HepG2 (cell line): ENCODE data around the gene EFEMP2. TPM values are rescaled to one million over a fixed set of nuclear protein-coding genes. Genes with fewer than 3 reads are reported as not detected.

Experiments
- ATAC-seq: fragments of 200-7000 bp; cut with Tn5 transposase; 3 replicates; pipeline ENCODE4 v1.9.1; 2020; ENCODE audit warnings: mild to moderate bottlenecking, moderate library complexity
- BruUV-seq: library from RNA; stranded (reverse); fragments of 400-500 nt; replicated peaks from 2 replicates; lab custom pipeline; 2021; lab: Mats Ljungman, UMichigan
- CTCF ChIA-PET: fragments of 300-600 bp; formaldehyde crosslinking; extraction: SDS; loops from one replicate; lab custom pipeline; 2021; ENCODE audit warnings: low total read pairs, inconsistent platforms, low intra/inter-chr PET ratio; lab: Yijun Ruan, JAX
- POLR2A ChIA-PET: fragments of 350-600 bp; sonication (Branson Sonifier 250); formaldehyde crosslinking; loops from one replicate; lab custom pipeline; 2020; ENCODE audit warnings: antibody characterized with exemption, inconsistent platforms; lab: Yijun Ruan, JAX
- DNase-seq: peaks from one replicate; pipeline ENCODE4 v3.0.0-alpha.2; 2015; ENCODE audit warnings: low spot score
- FAIRE-seq: peaks from 3 replicates; lab custom pipeline; 2011; peaks lifted over from hg19 to GRCh38; lab: Jason Lieb, UNC
- H2AFZ ChIP-seq: one replicate; pipeline ENCODE4 v1.6.1; 2011; ENCODE audit warnings: low read length, inconsistent platforms
- H3K27ac ChIP-seq: fragments of 300-600 bp; 3 replicates; pipeline ENCODE4 v1.8.0; 2011; ENCODE audit warnings: mixed run types, mild to moderate bottlenecking, mixed read lengths, low read length, inconsistent platforms; ENCODE audit not compliant: insufficient read depth; ENCODE audit errors: extremely low read length
- H3K27me3 ChIP-seq, 2 experiments: fragments of 200-600 bp in 1 of 2; 2 replicates in 1 of 2; 3 replicates in 1 of 2; pipeline versions ENCODE4 v1.6.0 to v1.8.0; 2011; ENCODE audit warnings: low read length in 2 of 2, mild to moderate bottlenecking in 2 of 2, moderate library complexity in 2 of 2, inconsistent platforms in 1 of 2; ENCODE audit not compliant: insufficient read depth in 2 of 2, control insufficient read depth in 1 of 2
- H3K36me3 ChIP-seq, 2 experiments: fragments of 200-600 bp in 1 of 2; replicated peaks in 1 of 2; 2 replicates in 1 of 2; 3 replicates in 1 of 2; pipeline versions ENCODE4 v1.5.1 to v1.8.0; 2011; ENCODE audit warnings: low read length in 2 of 2, inconsistent platforms in 1 of 2; ENCODE audit not compliant: insufficient read depth in 2 of 2, control insufficient read depth in 1 of 2
- H3K4me1 ChIP-seq: 2 replicates; pipeline ENCODE4 v1.5.1; 2012; ENCODE audit warnings: low read length, inconsistent platforms; ENCODE audit not compliant: insufficient read depth
- H3K4me2 ChIP-seq: 2 replicates; pipeline ENCODE4 v1.6.0; 2011; ENCODE audit warnings: low read depth, low read length, inconsistent platforms
- H3K4me3 ChIP-seq, 3 experiments: fragments of 200-600 bp in 1 of 3; sonication (generic), shearing (Covaris generic) in 1 of 3; replicated peaks in 1 of 3; 2 replicates each; pipeline ENCODE4 v1.5.1; 2011 to 2016; ENCODE audit warnings: low read length in 3 of 3, inconsistent platforms in 2 of 3, low read depth in 2 of 3, mild to moderate bottlenecking in 2 of 3, control low read depth in 1 of 3, mixed read lengths in 1 of 3; ENCODE audit not compliant: insufficient read depth in 1 of 3
- H3K79me2 ChIP-seq: one replicate; pipeline ENCODE4 v1.6.1; 2011; ENCODE audit warnings: low read length, inconsistent platforms; ENCODE audit not compliant: insufficient read depth
- H3K9ac ChIP-seq: 2 replicates; pipeline ENCODE4 v1.6.0; 2011; ENCODE audit warnings: mild to moderate bottlenecking, low read depth, low read length, inconsistent platforms; ENCODE audit not compliant: insufficient read depth
- H3K9me3 ChIP-seq: 2 replicates; pipeline ENCODE4 v1.5.1; 2012; ENCODE audit warnings: mild to moderate bottlenecking, low read length
- H4K20me1 ChIP-seq: 2 replicates; pipeline ENCODE4 v1.6.0; 2011; ENCODE audit warnings: inconsistent platforms, mild to moderate bottlenecking, low read length, moderate library complexity; ENCODE audit not compliant: insufficient read depth
- CBX5 ChIP-seq: sonication (generic); formaldehyde crosslinking; IDR thresholded peaks from 2 replicates; pipeline ENCODE4 v1.4.0; 2020; ENCODE audit warnings: missing genetic modification reagents, borderline replicate concordance
- ELF4 ChIP-seq: sonication (generic); formaldehyde crosslinking; IDR thresholded peaks from 2 replicates; pipeline ENCODE4 v1.5.0; 2020; ENCODE audit warnings: missing genetic modification reagents, mild to moderate bottlenecking, moderate library complexity, borderline replicate concordance
- GATA4 ChIP-seq: sonication (generic); IDR thresholded peaks from 2 replicates; pipeline ENCODE4 v1.6.1; 2016; ENCODE audit warnings: antibody characterized with exemption, low read depth, borderline replicate concordance
- HOXD1 ChIP-seq: sonication (generic); formaldehyde crosslinking; IDR thresholded peaks from 2 replicates; pipeline ENCODE4 v1.5.0; 2020; ENCODE audit warnings: missing genetic modification reagents
- KAT8 ChIP-seq: IDR thresholded peaks from 2 replicates; pipeline ENCODE4 v1.6.1; 2016; ENCODE audit warnings: missing genetic modification reagents, missing compliant biosample characterization
- KDM1A ChIP-seq: IDR thresholded peaks from 2 replicates; pipeline ENCODE4 v1.6.1; 2016; ENCODE audit warnings: missing compliant biosample characterization
- NFKB2 ChIP-seq: sonication (generic); formaldehyde crosslinking; IDR thresholded peaks from 2 replicates; pipeline ENCODE4 v1.4.0; 2020; ENCODE audit warnings: missing genetic modification reagents, borderline replicate concordance
- NPAS2 ChIP-seq: sonication (generic); formaldehyde crosslinking; IDR thresholded peaks from 2 replicates; pipeline ENCODE4 v1.8.0; 2022; ENCODE audit warnings: mild to moderate bottlenecking, missing genetic modification reagents, borderline replicate concordance
- NR2F1 ChIP-seq, 2 experiments: fragments of 450-650 bp in 1 of 2; formaldehyde crosslinking in 1 of 2; IDR thresholded peaks; 2 replicates each; pipeline versions ENCODE4 v1.5.0 to v1.6.1; 2016 to 2020; ENCODE audit warnings: mild to moderate bottlenecking in 1 of 2, missing compliant biosample characterization in 1 of 2, missing genetic modification reagents in 1 of 2, moderate library complexity in 1 of 2
- ZNF274 ChIP-seq: sonication (generic); formaldehyde crosslinking; IDR thresholded peaks from 2 replicates; pipeline ENCODE4 v1.5.1; 2020; ENCODE audit warnings: mild to moderate bottlenecking, missing genetic modification reagents
- ZNF460 ChIP-seq: sonication (generic); formaldehyde crosslinking; IDR thresholded peaks from 2 replicates; pipeline ENCODE4 v1.5.1; 2020; ENCODE audit warnings: missing genetic modification reagents, mild to moderate bottlenecking, borderline replicate concordance
- ZNF549 ChIP-seq: sonication (generic); formaldehyde crosslinking; IDR thresholded peaks from 2 replicates; pipeline ENCODE4 v1.5.0; 2020; ENCODE audit warnings: missing genetic modification reagents
- ZNF782 ChIP-seq: sonication (generic); formaldehyde crosslinking; IDR thresholded peaks from 2 replicates; pipeline ENCODE4 v1.4.0; 2020; ENCODE audit warnings: missing genetic modification reagents, mild to moderate bottlenecking, borderline replicate concordance
- ZSCAN21 ChIP-seq: sonication (generic); formaldehyde crosslinking; IDR thresholded peaks from 2 replicates; pipeline ENCODE4 v1.8.0; 2022; ENCODE audit warnings: mild to moderate bottlenecking, missing genetic modification reagents, moderate library complexity, borderline replicate concordance
- WGBS: methylation state at CpG from one replicate; pipeline ENCODE4 v1.1.6; 2017; ENCODE audit warnings: low lambda C conversion rate; 5-methylcytosine and 5-hydroxymethylcytosine counted together
- in situ Hi-C: cut with HindIII; loops from 2 replicates; pipeline ENCODE4 v1.10.0; 2017; ENCODE audit warnings: low pct_unique_long_range_greater_than_20kb; ENCODE audit not compliant: extremely low pct_ligation_motif_present
- intact Hi-C: fragments of 100-400 bp; cut with micrococcal nuclease; formaldehyde crosslinking; loops from one replicate; pipeline ENCODE4 v1.10.0; 2022; ENCODE audit not compliant: unreplicated experiment
- polyA plus RNA-seq, 8 experiments: library from polyadenylated mRNA; depleted of rRNA in 3 of 8; stranded (reverse) in 7 of 8; unstranded in 1 of 8; fragments of >200 nt; fragmentation: Illumina TruSeq in 4 of 8; extraction: Trizol in 4 of 8; gene quantifications; 2 replicates each; pipeline versions ENCODE4 v1.2.1 to v1.2.3, GENCODE V29; 2011 to 2016; ENCODE audit warnings: low read depth in 4 of 8, missing spikeins in 1 of 8, mixed read lengths in 1 of 8; ENCODE audit not compliant: insufficient read depth in 1 of 8
- total RNA-seq, 5 experiments: library from RNA; depleted of rRNA; stranded (reverse); fragments of >200 nt; fragmentation: Illumina TruSeq; extraction: Trizol; gene quantifications; 2 replicates each; pipeline ENCODE4 v1.2.3, GENCODE V29; 2016; ENCODE audit warnings: low read depth in 1 of 5
- TF ChIP-seq, protein P1 (sequence below): sonication (generic); formaldehyde crosslinking; IDR thresholded peaks from 2 replicates; pipeline ENCODE4 v1.4.0; 2020; ENCODE audit warnings: mild to moderate bottlenecking, missing genetic modification reagents
- TF ChIP-seq, protein P2 (sequence below): sonication (generic); formaldehyde crosslinking; IDR thresholded peaks from 2 replicates; pipeline ENCODE4 v1.4.0; 2020; ENCODE audit warnings: mild to moderate bottlenecking, missing genetic modification reagents

Gene EFEMP2
- total and polyA plus RNA-seq, 2 of the 13 experiments (the other 11 are each of a cell fraction or from before 2014, with no cell fraction given): 7.4 to 29.7 TPM

DNA sequence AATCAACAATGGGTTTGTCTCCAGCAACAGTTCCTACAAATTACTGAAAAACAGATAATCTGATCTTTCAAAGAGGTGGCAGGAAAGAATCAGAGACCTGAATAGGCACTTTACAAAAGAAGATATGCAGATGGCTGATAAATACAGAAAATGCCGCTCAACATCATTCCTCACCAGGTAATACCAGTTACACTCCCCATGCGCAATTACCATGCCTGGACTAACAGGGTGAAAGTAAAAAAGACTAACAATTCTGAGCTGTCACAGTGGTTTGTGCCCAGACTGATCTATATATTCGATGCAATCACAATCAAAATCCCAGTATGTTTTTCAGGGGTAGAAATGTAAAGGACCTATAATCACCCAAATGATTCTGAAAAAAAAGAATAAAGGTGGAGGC, 28.8 kb downstream of the EFEMP2 start:
- FAIRE-seq: peak; percentile 43
- POLR2A ChIA-PET: interaction anchor here (0.7 to 1.9 kb wide), 6 partner anchors 15 to 181 kb away, joined by 3 to 4 read pairs (median 4); partner anchors contain the start of genes CCDC85B, MUS81 and RELA
- no peak overlapping the region for H2AFZ ChIP-seq
- no peak overlapping the region for H3K9ac ChIP-seq
- no peaks in the 10 kb centered on the region for H4K20me1 ChIP-seq
- no peaks in the 10 kb centered on the region for H3K27me3 ChIP-seq
- no peak for DNase-seq
- no peak for TF ChIP-seq ELF4 (CRISPR knock-in tag)
- TF ChIP-seq NPAS2 (CRISPR knock-in tag): no peak
- no peak for TF ChIP-seq NR2F1 (CRISPR knock-in tag; IDR thresholded peaks at IDR 0.05)
- no peak for TF ChIP-seq NFKB2
- no peak for TF ChIP-seq ZNF549
- TF ChIP-seq GATA4: no peak
- TF ChIP-seq, protein P1, sequence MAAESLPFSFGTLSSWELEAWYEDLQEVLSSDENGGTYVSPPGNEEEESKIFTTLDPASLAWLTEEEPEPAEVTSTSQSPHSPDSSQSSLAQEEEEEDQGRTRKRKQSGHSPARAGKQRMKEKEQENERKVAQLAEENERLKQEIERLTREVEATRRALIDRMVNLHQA (CRISPR knock-in tag): no peak
- no peak for TF ChIP-seq ZSCAN21 (CRISPR knock-in tag)
- peaks cover 39% of the 10 kb centered on the region for H3K4me1 ChIP-seq
- H3K9me3 ChIP-seq: no peaks in the 10 kb centered on the region
- WGBS: 23% methylated on average over 3 of the region's 3 CpGs
- H3K36me3 ChIP-seq: no peaks in the 10 kb centered on the region
- no peaks in the 10 kb centered on the region for H3K79me2 ChIP-seq
- intact Hi-C loops (no loop called here), in situ Hi-C loops (no loop called here)
- H3K27ac ChIP-seq: peak overlapping the region; percentile 67
- no peak overlapping the region for H3K4me3 ChIP-seq
- CTCF ChIA-PET: interaction anchor here (0.9 kb wide), 1 partner anchor 25 kb away, joined by 4 read pairs; no protein-coding TSS in a partner anchor
- peak overlapping the region; percentile 52 for H3K4me2 ChIP-seq
- no TSS peak for BruUV-seq
- peak; percentile 29 for ATAC-seq

DNA sequence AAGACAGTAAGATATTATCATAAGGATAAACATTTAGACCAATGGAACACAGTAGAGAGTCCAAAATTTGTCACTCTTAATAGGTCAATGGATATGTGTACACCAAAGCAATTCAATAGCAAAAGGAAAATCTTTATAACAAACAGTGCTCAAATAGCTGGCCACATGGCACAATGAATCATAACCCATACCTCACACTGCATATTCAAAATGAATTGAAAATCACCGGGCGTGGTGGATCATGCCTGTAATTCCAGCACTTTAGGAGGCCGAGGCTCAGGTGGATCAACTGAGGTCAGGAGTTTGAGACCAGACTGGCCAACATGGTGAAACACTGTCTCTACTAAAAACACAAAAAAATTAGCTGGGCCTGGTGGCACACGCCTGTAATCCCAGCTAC, 30.5 kb downstream of the EFEMP2 start:
- H2AFZ ChIP-seq: no peak overlapping the region
- no peak overlapping the region for H3K27ac ChIP-seq
- intact Hi-C loops (no loop called here), in situ Hi-C loops (no loop called here)
- H3K4me2 ChIP-seq: no peak overlapping the region
- H3K27me3 ChIP-seq: no peaks in the 10 kb centered on the region
- H4K20me1 ChIP-seq: no peaks in the 10 kb centered on the region
- H3K36me3 ChIP-seq: no peaks in the 10 kb centered on the region
- TF ChIP-seq KAT8 (CRISPR knock-in tag) (no peak), CBX5 (CRISPR knock-in tag) (no peak), ZNF274 (CRISPR knock-in tag) (no peak), ZNF782 (CRISPR knock-in tag) (no peak), ZNF460 (CRISPR knock-in tag) (no peak), KDM1A (CRISPR knock-in tag) (no peak), HOXD1 (CRISPR knock-in tag) (no peak)
- TF ChIP-seq, protein P2, sequence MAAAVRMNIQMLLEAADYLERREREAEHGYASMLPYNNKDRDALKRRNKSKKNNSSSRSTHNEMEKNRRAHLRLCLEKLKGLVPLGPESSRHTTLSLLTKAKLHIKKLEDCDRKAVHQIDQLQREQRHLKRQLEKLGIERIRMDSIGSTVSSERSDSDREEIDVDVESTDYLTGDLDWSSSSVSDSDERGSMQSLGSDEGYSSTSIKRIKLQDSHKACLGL: no peak
- H3K9ac ChIP-seq: no peak overlapping the region
- DNase-seq (no peak), FAIRE-seq (no peak), ATAC-seq (no peak)
- no peaks in the 10 kb centered on the region for H3K79me2 ChIP-seq
- H3K4me3 ChIP-seq: no peak overlapping the region
- peaks cover 24% of the 10 kb centered on the region for H3K4me1 ChIP-seq
- H3K9me3 ChIP-seq: no peaks in the 10 kb centered on the region
- no TSS peak for BruUV-seq
- ChIA-PET POLR2A (interaction anchor here (1.1 kb wide), 1 partner anchor 10 kb away, joined by 4 read pairs; no protein-coding TSS in a partner anchor), CTCF (no interaction called here)
- 60% methylated on average over 4 of the region's 4 CpGs for WGBS
